CD14-positive monocyte (primary cell): ENCODE results near the gene SPTAN1. TPM values are rescaled to one million over a fixed set of nuclear protein-coding genes. Genes with fewer than 3 reads are reported as not detected.
A peak's percentile ranks its signal among the peaks of the same experiment; 100 is the strongest.

ENCODE experiments used
- DNase-seq, 3 donors: peaks; one replicate each; pipeline ENCODE4 v3.0.0-alpha.2; 2011 to 2022
- H2AFZ ChIP-seq: 2 replicates; pipeline ENCODE4 v1.6.0; 2012; ENCODE audit warnings: mild to moderate bottlenecking, low read depth, low read length, inconsistent platforms; ENCODE audit not compliant: insufficient read depth, poor library complexity, severe bottlenecking
- H3K27ac ChIP-seq, 2 donors: 1 replicate in 1 of 2; 2 replicates in 1 of 2; pipeline ENCODE4 v1.5.1; 2012 to 2013; ENCODE audit warnings: low read length in 2 of 2, control low read depth in 1 of 2, inconsistent platforms in 1 of 2, low read depth in 1 of 2, mild to moderate bottlenecking in 1 of 2
- H3K27me3 ChIP-seq, 2 donors: one replicate each; pipeline versions ENCODE4 v1.6.0 to v1.6.1; 2011 to 2013; ENCODE audit warnings: low read length in 2 of 2; ENCODE audit not compliant: control insufficient read depth in 2 of 2, insufficient read depth in 2 of 2
- H3K36me3 ChIP-seq, 2 donors: replicated peaks in 1 of 2; 1 replicate in 1 of 2; 2 replicates in 1 of 2; pipeline versions ENCODE4 v1.5.1 to v1.6.1; 2012 to 2013; ENCODE audit warnings: low read length in 2 of 2, control low read depth in 1 of 2, inconsistent platforms in 1 of 2, mild to moderate bottlenecking in 1 of 2; ENCODE audit not compliant: insufficient read depth in 2 of 2, control insufficient read depth in 1 of 2
- H3K4me1 ChIP-seq, 2 donors: 1 replicate in 1 of 2; 2 replicates in 1 of 2; pipeline versions ENCODE4 v1.5.1 to v1.6.1; 2012 to 2013; ENCODE audit warnings: low read length in 2 of 2, control low read depth in 1 of 2, inconsistent platforms in 1 of 2, mild to moderate bottlenecking in 1 of 2, moderate library complexity in 1 of 2; ENCODE audit not compliant: insufficient read depth in 2 of 2, control insufficient read depth in 1 of 2
- H3K4me2 ChIP-seq: replicated peaks from 2 replicates; pipeline ENCODE3; 2012; ENCODE audit warnings: low read length, moderate library complexity, mild to moderate bottlenecking; ENCODE audit not compliant: poor library complexity, severe bottlenecking; ENCODE audit errors: extremely low read depth
- H3K4me3 ChIP-seq, 3 experiments: fragments of 200-600 bp in 1 of 3; sonication (generic) in 1 of 3; replicated peaks in 1 of 3; 1 replicate in 2 of 3; 2 replicates in 1 of 3; pipeline ENCODE4 v1.5.1; 2011 to 2013; ENCODE audit warnings: low read length in 3 of 3, mild to moderate bottlenecking in 3 of 3, control low read depth in 2 of 3, low read depth in 2 of 3, inconsistent platforms in 1 of 3, moderate library complexity in 1 of 3
- H3K79me2 ChIP-seq: 2 replicates; pipeline ENCODE4 v1.6.0; 2012; ENCODE audit warnings: mild to moderate bottlenecking, control low read depth, inconsistent platforms, low read length, moderate library complexity; ENCODE audit not compliant: insufficient read depth
- H3K9ac ChIP-seq: 2 replicates; pipeline ENCODE4 v1.6.0; 2017; ENCODE audit warnings: low read length, mild to moderate bottlenecking; ENCODE audit not compliant: insufficient read depth, poor library complexity, severe bottlenecking
- H3K9me3 ChIP-seq, 2 donors: replicated peaks in 1 of 2; 1 replicate in 1 of 2; 2 replicates in 1 of 2; pipeline versions ENCODE4 v1.5.1 to v1.6.1; 2012 to 2013; ENCODE audit warnings: low read length in 2 of 2, control low read depth in 1 of 2; ENCODE audit not compliant: control insufficient read depth in 1 of 2, insufficient read depth in 1 of 2
- H4K20me1 ChIP-seq: 2 replicates; pipeline ENCODE4 v1.6.0; 2012; ENCODE audit warnings: mild to moderate bottlenecking, low read length, control low read depth, moderate library complexity; ENCODE audit not compliant: insufficient read depth
- H3K27ac Mint-ChIP-seq, 7 donors: one replicate each; pipeline ENCODE4 v1.8.0; 2020; ENCODE audit warnings: mild to moderate bottlenecking in 7 of 7, mixed read lengths in 7 of 7, moderate library complexity in 6 of 7, inconsistent platforms in 2 of 7
- H3K27me3 Mint-ChIP-seq, 3 donors: one replicate each; pipeline ENCODE4 v1.8.0; 2021 to 2022; ENCODE audit warnings: low read depth in 3 of 3, mild to moderate bottlenecking in 3 of 3, mixed read lengths in 3 of 3, moderate library complexity in 3 of 3, inconsistent platforms in 1 of 3
- H3K36me3 Mint-ChIP-seq, 2 donors: one replicate each; pipeline ENCODE4 v1.8.0; 2020; ENCODE audit warnings: mixed read lengths in 2 of 2, inconsistent platforms in 1 of 2, mild to moderate bottlenecking in 1 of 2
- H3K4me1 Mint-ChIP-seq: one replicate; pipeline ENCODE4 v1.8.0; 2020; ENCODE audit warnings: mild to moderate bottlenecking, mixed read lengths
- H3K4me3 Mint-ChIP-seq, 2 donors: one replicate each; pipeline ENCODE4 v1.8.0; 2020; ENCODE audit warnings: mild to moderate bottlenecking in 2 of 2, mixed read lengths in 2 of 2, moderate library complexity in 1 of 2
- H3K9me3 Mint-ChIP-seq, 7 donors: one replicate each; pipeline ENCODE4 v1.8.0; 2020 to 2022; ENCODE audit warnings: mixed read lengths in 7 of 7, mild to moderate bottlenecking in 6 of 7, moderate library complexity in 6 of 7, inconsistent platforms in 2 of 7
- CTCF ChIP-seq: fragments of 200-600 bp; IDR thresholded peaks from one replicate; pipeline ENCODE4 v1.8.0; 2022; ENCODE audit warnings: antibody characterized with exemption, mild to moderate bottlenecking
- WGBS: methylation state at CpG from one replicate; pipeline ENCODE4 v1.1.5; 2013; ENCODE audit warnings: missing lambda C conversion rate; ENCODE audit not compliant: insufficient coverage; 5-methylcytosine and 5-hydroxymethylcytosine counted together
- intact Hi-C, 2 donors: fragments of 100-400 bp; cut with micrococcal nuclease; formaldehyde crosslinking; loops; one replicate each; pipeline versions ENCODE4 v1.15.0 to v1.15.1; 2023
- polyA plus RNA-seq, 3 donors: library from polyadenylated mRNA; depleted of rRNA in 1 of 3; unstranded in 2 of 3; stranded (reverse) in 1 of 3; fragments of 300-500 nt in 2 of 3; fragments of >200 nt in 1 of 3; fragmentation: Illumina TruSeq in 2 of 3; gene quantifications; 1 replicate in 2 of 3; 2 replicates in 1 of 3; pipeline ENCODE4 v1.2.3, GENCODE V29; 2012 to 2021

The SPTAN1 gene
- polyA plus RNA-seq, 3 donors, result 6.2 to 40.8 (median 8.5) TPM

DNA sequence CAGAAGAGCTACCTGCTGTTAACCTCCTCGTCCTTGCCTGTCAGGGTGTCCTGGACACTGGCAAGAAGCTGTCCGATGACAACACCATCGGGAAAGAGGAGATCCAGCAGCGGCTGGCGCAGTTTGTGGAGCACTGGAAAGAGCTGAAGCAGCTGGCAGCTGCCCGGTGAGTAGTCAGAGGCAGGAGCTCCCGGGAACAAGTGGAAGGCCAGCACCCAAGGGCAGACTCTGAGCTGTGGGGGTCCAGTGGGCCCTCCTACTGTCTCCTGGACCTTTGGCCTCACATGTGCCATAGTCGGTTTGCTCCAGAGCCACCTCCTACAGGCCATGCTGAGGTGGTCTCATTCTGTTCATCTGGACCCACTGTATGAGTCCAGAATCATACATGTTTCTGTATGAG, 65.6 kb downstream of the SPTAN1 start:
- Histone ChIP-seq H3K9ac (no peak overlapping the region), H3K27me3 (no peaks in the 10 kb centered on the region), H3K27ac (no peak overlapping the region), H4K20me1 (no peaks in the 10 kb centered on the region), H3K4me2 (no peak overlapping the region), H3K4me3 (no peak overlapping the region), H3K4me1 (no peaks in the 10 kb centered on the region), H3K79me2 (no peaks in the 10 kb centered on the region), H2AFZ (no peak overlapping the region), H3K36me3 (peaks cover 83 to 89% of the 10 kb centered on the region in 2 donors), H3K9me3 (no peaks in the 10 kb centered on the region)
- Mint-ChIP-seq H3K4me3 (no peak overlapping the region), H3K36me3 (peaks cover 74 to 92% of the 10 kb centered on the region in 2 donors), H3K27me3 (peaks cover 0 to 2% (median 0%) of the 10 kb centered on the region in 3 donors), H3K27ac (peak overlapping the region in 3 of 7 donors; percentile 3 to 55 (median 26)), H3K9me3 (no peaks in the 10 kb centered on the region), H3K4me1 (no peaks in the 10 kb centered on the region)
- intact Hi-C loops, result no loop called here
- no peak for DNase-seq
- TF ChIP-seq CTCF, result no peak
- 97% methylated on average over 8 of the region's 8 CpGs for WGBS

- Histone ChIP-seq H3K9me3 (no peaks in the 10 kb centered on the region), H4K20me1 (no peaks in the 10 kb centered on the region), H3K36me3 (peaks cover 73 to 81% of the 10 kb centered on the region in 2 donors), H3K9ac (no peak overlapping the region), H3K4me2 (no peak overlapping the region), H3K27ac (no peak overlapping the region), H3K4me1 (no peaks in the 10 kb centered on the region), H2AFZ (no peak overlapping the region), H3K79me2 (no peaks in the 10 kb centered on the region), H3K27me3 (no peaks in the 10 kb centered on the region), H3K4me3 (no peak overlapping the region)
- Mint-ChIP-seq H3K27ac (no peak overlapping the region), H3K9me3 (no peaks in the 10 kb centered on the region), H3K4me1 (no peaks in the 10 kb centered on the region), H3K27me3 (peaks cover 0 to 2% (median 0%) of the 10 kb centered on the region in 3 donors), H3K4me3 (no peak overlapping the region), H3K36me3 (peaks cover 69 to 88% of the 10 kb centered on the region in 2 donors)
- no peak for DNase-seq
- 97% methylated on average over 5 of the region's 6 CpGs for WGBS
- intact Hi-C loops, result no loop called here
- no peak for TF ChIP-seq CTCF
Measured at GRCh38 chr9:128619127-128619526, 66.7 kb downstream of the SPTAN1 start.
